ENCODE data around the gene DONSON.

- no peak for TF ChIP-seq CTCF (IDR thresholded peaks at IDR 0.05)
- TF ChIP-seq POLR2AphosphoS5 (IDR thresholded peaks at IDR 0.05) = no peak
Measured at GRCh38 chr21:33598051-33598450, 9.6 kb upstream of the DONSON start.

All from prostate gland (tissue), 2 donors.